ENCODE results near the gene CEP72. TPM values are rescaled to one million over a fixed set of nuclear protein-coding genes. Genes with fewer than 3 reads are reported as not detected.
A peak's percentile ranks its signal among the peaks of the same experiment; 100 is the strongest.

The CEP72 gene
- 5.7 and 6.6 TPM in 2 replicates for total RNA-seq (2012; rRNA removed)

DNA sequence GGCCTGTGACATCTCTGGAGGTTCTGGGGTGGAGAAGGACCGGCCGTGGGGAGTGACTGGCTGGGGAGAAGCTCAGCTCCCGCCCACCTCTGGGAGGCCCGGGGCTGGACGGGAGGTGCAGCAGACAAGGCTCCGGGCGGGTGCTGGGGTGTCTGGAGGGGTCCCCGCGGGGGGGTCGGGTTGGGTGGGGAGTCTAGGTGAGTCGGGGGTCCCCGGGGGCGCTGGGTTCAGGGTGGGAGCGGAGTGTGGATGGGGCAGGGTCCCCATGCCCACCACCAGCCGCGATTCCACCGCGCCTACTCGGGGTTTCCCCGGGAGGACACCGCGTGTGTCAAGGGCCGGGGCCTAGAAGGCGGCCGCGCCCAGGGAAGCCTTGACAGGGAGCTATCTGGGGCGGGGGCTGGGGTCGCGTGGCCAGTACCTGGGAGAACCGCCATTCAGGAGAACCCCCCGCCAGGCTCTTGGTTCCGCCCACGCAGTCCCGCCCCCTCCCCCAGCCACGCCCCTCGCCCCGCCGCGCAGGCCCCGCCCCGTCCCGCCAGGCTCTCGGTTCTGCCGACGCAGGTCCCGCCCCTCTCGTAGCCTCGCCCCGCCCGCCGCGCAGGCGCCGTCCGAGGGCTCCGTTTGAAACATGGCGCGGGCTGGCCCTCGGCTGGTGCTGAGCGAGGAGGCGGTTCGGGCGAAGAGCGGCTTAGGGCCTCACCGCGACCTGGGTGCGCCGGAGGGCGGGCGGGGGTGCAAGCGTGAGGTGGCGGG lies at the start of gene CEP72:
TSS of gene CEP72 (plus strand) at position 610 of the 756 bp plus-strand sequence. CDS start at position 632, 22 bp downstream.
- Histone ChIP-seq H3K9me3 (replicated peaks; ENCODE audit: low read length) (peaks cover 2% of the 10 kb centered on the region), H3K4me1 (ENCODE audit: control insufficient read depth, insufficient read depth, low read length) (peaks cover 9% of the 10 kb centered on the region), H3K9ac (ENCODE audit: low read depth, low read length) (peak within 1 kb of the TSS; percentile 81), H3K4me3 (ENCODE audit: low read length) (peak within 1 kb of the TSS; percentile 90), H3K4me2 (ENCODE audit: low read length) (peak within 1 kb of the TSS; percentile 93), H3K27me3 (ENCODE audit: control insufficient read depth, insufficient read depth, low read length) (peaks cover 2% of the 10 kb centered on the region), H3K36me3 (ENCODE audit: insufficient read depth, low read length) (no peaks in the 10 kb centered on the region)

DNA sequence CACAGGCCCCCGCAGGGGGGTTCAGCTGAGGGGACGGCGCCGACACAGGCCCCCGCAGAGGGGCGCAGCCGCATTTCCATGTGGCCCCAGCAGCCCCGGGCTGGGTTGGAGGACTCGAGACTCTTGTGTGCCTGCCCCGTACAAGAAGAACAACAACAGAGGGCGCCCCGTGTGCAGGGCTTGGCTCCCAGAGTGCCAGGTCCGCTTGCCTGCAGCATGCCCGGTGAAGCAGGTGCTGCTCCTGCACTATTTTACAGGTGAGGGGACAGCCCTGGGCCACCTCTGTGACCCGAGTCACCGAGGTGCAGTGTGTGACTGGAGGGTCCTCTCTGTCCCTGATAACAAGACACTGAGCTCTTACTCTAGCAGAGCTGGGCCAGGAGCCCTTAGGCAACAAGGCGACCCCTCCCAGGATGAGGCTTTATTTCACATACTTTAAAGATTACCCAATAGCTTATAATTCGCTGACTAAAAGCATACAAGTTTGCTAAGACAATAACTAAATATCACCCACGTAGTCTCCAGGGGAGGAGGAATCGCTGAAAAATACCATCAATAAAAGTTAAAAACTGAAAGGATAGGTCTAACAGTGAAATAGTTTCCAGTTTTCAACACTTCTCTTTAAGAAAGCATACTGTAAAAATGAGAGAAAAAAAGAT lies 46.2 kb upstream of the CEP72 start:
- H3K4me1 ChIP-seq (ENCODE audit: control insufficient read depth, insufficient read depth, low read length): peaks cover 5% of the 10 kb centered on the region

DNA sequence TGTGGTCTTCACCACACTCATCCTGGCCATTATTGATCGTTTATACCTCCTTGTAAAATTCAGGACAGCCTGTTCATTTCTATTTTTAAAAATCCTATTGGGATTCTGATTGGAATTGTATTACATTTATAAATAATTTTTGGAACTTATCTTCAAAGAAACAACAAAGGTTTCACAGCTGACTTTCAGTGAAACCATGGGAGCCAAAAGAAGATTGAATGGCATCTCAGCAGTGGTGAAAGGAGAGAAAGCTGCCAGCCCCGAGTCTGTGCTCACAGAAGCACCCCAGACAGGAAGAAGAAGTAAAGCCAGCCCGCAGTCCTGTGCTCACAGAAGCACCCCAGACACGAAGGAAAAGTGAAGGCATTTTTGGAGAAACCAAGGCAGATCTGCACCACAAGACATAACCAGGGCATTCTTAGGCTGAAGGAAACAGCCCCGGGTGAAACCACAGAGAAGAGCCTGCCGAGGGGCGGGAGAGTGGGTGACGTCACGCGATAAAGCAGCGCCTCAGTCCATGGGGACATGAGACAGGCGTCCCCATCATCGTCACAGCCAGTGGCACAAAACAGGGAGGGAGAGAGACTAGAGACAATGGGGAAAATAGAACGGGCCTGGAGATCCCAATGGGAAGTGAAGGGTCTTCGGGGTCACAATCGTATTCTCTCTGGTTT lies 45.4 kb upstream of the CEP72 start:
- Histone ChIP-seq H3K36me3 (ENCODE audit: insufficient read depth, low read length) (no peaks in the 10 kb centered on the region), H3K4me1 (ENCODE audit: control insufficient read depth, insufficient read depth, low read length) (peaks cover 5% of the 10 kb centered on the region), H3K27me3 (ENCODE audit: control insufficient read depth, insufficient read depth, low read length) (peaks cover 40% of the 10 kb centered on the region), H3K9ac (ENCODE audit: low read depth, low read length) (no peak overlapping the region), H3K9me3 (replicated peaks; ENCODE audit: low read length) (no peaks in the 10 kb centered on the region), H3K4me2 (ENCODE audit: low read length) (peak overlapping the region; percentile 40), H3K4me3 (ENCODE audit: low read length) (no peak overlapping the region)

More for the DNA sequence above, 46.2 kb upstream of the CEP72 start:
- Histone ChIP-seq H3K4me3 (ENCODE audit: low read length) (no peak overlapping the region), H3K9ac (ENCODE audit: low read depth, low read length) (no peak overlapping the region), H3K4me2 (ENCODE audit: low read length) (peak overlapping the region; percentile 40), H3K9me3 (replicated peaks; ENCODE audit: low read length) (no peaks in the 10 kb centered on the region), H3K27me3 (ENCODE audit: control insufficient read depth, insufficient read depth, low read length) (peaks cover 42% of the 10 kb centered on the region), H3K36me3 (ENCODE audit: insufficient read depth, low read length) (no peaks in the 10 kb centered on the region)

DNA sequence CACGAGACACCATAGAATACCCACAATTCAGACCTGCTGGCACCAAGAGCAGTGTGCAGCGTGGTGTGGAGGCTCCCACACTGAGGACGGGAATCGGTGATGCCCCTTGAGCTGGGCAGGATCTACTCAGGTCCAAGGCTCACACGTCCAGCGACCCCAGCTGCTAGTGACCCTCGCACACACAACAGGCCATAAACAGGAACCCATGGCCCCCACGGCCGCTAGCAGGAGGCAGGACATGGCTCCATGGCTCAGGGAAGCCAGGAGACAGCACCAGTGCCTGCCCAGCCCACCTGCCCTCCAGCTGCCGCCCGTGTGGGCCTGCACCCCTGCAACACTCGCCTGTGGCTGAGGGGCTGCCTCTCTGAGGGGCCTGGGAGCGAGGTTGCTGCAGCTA lies 44.5 kb upstream of the CEP72 start:
- H3K4me2 ChIP-seq (ENCODE audit: low read length): no peak overlapping the region
- H3K36me3 ChIP-seq (ENCODE audit: insufficient read depth, low read length): no peaks in the 10 kb centered on the region
- H3K4me3 ChIP-seq (ENCODE audit: low read length): no peak overlapping the region
- H3K9me3 ChIP-seq (replicated peaks; ENCODE audit: low read length): no peaks in the 10 kb centered on the region
- no peak overlapping the region for H3K9ac ChIP-seq (ENCODE audit: low read depth, low read length)
- H3K27me3 ChIP-seq (ENCODE audit: control insufficient read depth, insufficient read depth, low read length): peaks cover 47% of the 10 kb centered on the region
- peaks cover 5% of the 10 kb centered on the region for H3K4me1 ChIP-seq (ENCODE audit: control insufficient read depth, insufficient read depth, low read length)

GRCh38 chr5:568061-568781 lies 43.9 kb upstream of the CEP72 start:
- Histone ChIP-seq H3K4me3 (ENCODE audit: low read length) (no peak overlapping the region), H3K36me3 (ENCODE audit: insufficient read depth, low read length) (no peaks in the 10 kb centered on the region), H3K27me3 (ENCODE audit: control insufficient read depth, insufficient read depth, low read length) (peaks cover 52% of the 10 kb centered on the region), H3K4me2 (ENCODE audit: low read length) (no peak overlapping the region), H3K4me1 (ENCODE audit: control insufficient read depth, insufficient read depth, low read length) (peaks cover 5% of the 10 kb centered on the region), H3K9ac (ENCODE audit: low read depth, low read length) (no peak overlapping the region), H3K9me3 (replicated peaks; ENCODE audit: low read length) (no peaks in the 10 kb centered on the region)

GRCh38 chr5:568809-569208 lies 43.3 kb upstream of the CEP72 start:
- no peak overlapping the region for H3K4me3 ChIP-seq (ENCODE audit: low read length)
- no peaks in the 10 kb centered on the region for H3K9me3 ChIP-seq (replicated peaks; ENCODE audit: low read length)
- H3K4me2 ChIP-seq (ENCODE audit: low read length): no peak overlapping the region
- H3K9ac ChIP-seq (ENCODE audit: low read depth, low read length): no peak overlapping the region
- H3K36me3 ChIP-seq (ENCODE audit: insufficient read depth, low read length): no peaks in the 10 kb centered on the region
- peaks cover 5% of the 10 kb centered on the region for H3K4me1 ChIP-seq (ENCODE audit: control insufficient read depth, insufficient read depth, low read length)
- H3K27me3 ChIP-seq (ENCODE audit: control insufficient read depth, insufficient read depth, low read length): peaks cover 58% of the 10 kb centered on the region

DNA sequence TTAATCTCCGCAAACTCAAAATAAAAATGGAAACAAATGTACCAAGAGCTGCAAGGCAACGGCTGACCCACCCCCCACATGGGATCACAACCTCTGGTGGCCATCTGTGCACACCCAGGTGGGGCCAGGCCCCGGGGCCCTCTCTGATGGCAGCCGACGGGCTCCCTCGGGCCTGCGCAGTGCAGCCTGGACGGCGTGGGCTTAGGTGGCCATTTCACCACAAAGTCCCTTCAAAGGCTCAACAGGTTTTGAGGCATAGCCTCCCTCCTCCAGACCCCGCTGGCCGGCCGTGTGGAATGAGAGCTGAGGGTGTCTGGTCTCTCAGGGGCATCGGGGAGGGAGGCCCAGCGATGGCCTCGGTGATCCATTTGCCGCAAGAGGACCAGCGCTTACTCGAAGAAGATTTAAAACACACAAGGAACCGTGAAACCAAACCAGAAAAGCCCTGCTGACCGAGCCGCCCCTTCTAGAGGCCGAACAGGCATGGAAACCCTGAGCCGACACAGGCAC lies 42.7 kb upstream of the CEP72 start:
- H3K9me3 ChIP-seq (replicated peaks; ENCODE audit: low read length): no peaks in the 10 kb centered on the region
- no peaks in the 10 kb centered on the region for H3K36me3 ChIP-seq (ENCODE audit: insufficient read depth, low read length)
- H3K9ac ChIP-seq (ENCODE audit: low read depth, low read length): no peak overlapping the region
- H3K4me1 ChIP-seq (ENCODE audit: control insufficient read depth, insufficient read depth, low read length): peaks cover 5% of the 10 kb centered on the region
- no peak overlapping the region for H3K4me3 ChIP-seq (ENCODE audit: low read length)
- peaks cover 63% of the 10 kb centered on the region for H3K27me3 ChIP-seq (ENCODE audit: control insufficient read depth, insufficient read depth, low read length)
- H3K4me2 ChIP-seq (ENCODE audit: low read length): no peak overlapping the region

GRCh38 chr5:569868-570361 lies 42.2 kb upstream of the CEP72 start:
- peaks cover 63% of the 10 kb centered on the region for H3K27me3 ChIP-seq (ENCODE audit: control insufficient read depth, insufficient read depth, low read length)

GRCh38 chr5:570446-570845 lies 41.7 kb upstream of the CEP72 start:
- Histone ChIP-seq H3K4me3 (ENCODE audit: low read length) (no peak overlapping the region), H3K4me2 (ENCODE audit: low read length) (no peak overlapping the region), H3K27me3 (ENCODE audit: control insufficient read depth, insufficient read depth, low read length) (peaks cover 68% of the 10 kb centered on the region), H3K9ac (ENCODE audit: low read depth, low read length) (no peak overlapping the region), H3K36me3 (ENCODE audit: insufficient read depth, low read length) (no peaks in the 10 kb centered on the region), H3K9me3 (replicated peaks; ENCODE audit: low read length) (no peaks in the 10 kb centered on the region), H3K4me1 (ENCODE audit: control insufficient read depth, insufficient read depth, low read length) (peaks cover 5% of the 10 kb centered on the region)

More at GRCh38 chr5:569868-570361, 42.2 kb upstream of the CEP72 start:
- H3K4me1 ChIP-seq (ENCODE audit: control insufficient read depth, insufficient read depth, low read length): peaks cover 5% of the 10 kb centered on the region
- no peaks in the 10 kb centered on the region for H3K36me3 ChIP-seq (ENCODE audit: insufficient read depth, low read length)
- H3K4me2 ChIP-seq (ENCODE audit: low read length): no peak overlapping the region
- no peak overlapping the region for H3K4me3 ChIP-seq (ENCODE audit: low read length)
- no peak overlapping the region for H3K9ac ChIP-seq (ENCODE audit: low read depth, low read length)
- H3K9me3 ChIP-seq (replicated peaks; ENCODE audit: low read length): no peaks in the 10 kb centered on the region

- Histone ChIP-seq H3K27me3 (ENCODE audit: control insufficient read depth, insufficient read depth, low read length) (peaks cover 68% of the 10 kb centered on the region), H3K9ac (ENCODE audit: low read depth, low read length) (no peak overlapping the region), H3K36me3 (ENCODE audit: insufficient read depth, low read length) (no peaks in the 10 kb centered on the region)
Measured at GRCh38 chr5:570886-571285, 41.3 kb upstream of the CEP72 start.

DNA sequence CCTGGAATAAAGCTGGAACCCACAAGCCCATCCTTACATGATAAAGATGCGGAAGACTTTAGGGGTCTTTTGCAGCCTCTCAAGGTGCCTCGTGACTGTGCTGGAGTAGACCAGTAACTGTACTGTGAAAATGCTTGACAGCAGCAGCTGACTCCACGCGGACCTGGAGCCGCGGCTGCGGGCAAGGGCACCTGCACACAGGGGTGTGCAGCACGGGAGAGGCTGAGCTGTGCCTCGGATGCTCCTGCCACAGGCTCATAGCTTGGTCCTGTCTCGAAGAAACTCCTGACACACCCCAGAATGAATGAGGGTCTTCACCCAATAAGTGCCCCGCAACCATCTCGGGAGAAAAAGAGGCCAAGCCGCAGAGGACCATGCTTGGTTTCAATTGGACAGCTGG lies 40.3 kb upstream of the CEP72 start:
- Histone ChIP-seq H3K4me3 (ENCODE audit: low read length) (no peak overlapping the region), H3K27me3 (ENCODE audit: control insufficient read depth, insufficient read depth, low read length) (peaks cover 59% of the 10 kb centered on the region), H3K9me3 (replicated peaks; ENCODE audit: low read length) (no peaks in the 10 kb centered on the region), H3K4me1 (ENCODE audit: control insufficient read depth, insufficient read depth, low read length) (no peaks in the 10 kb centered on the region), H3K36me3 (ENCODE audit: insufficient read depth, low read length) (no peaks in the 10 kb centered on the region), H3K9ac (ENCODE audit: low read depth, low read length) (no peak overlapping the region), H3K4me2 (ENCODE audit: low read length) (no peak overlapping the region)

More at GRCh38 chr5:570886-571285, 41.3 kb upstream of the CEP72 start:
- Histone ChIP-seq H3K4me2 (ENCODE audit: low read length) (no peak overlapping the region), H3K9me3 (replicated peaks; ENCODE audit: low read length) (no peaks in the 10 kb centered on the region), H3K4me3 (ENCODE audit: low read length) (no peak overlapping the region), H3K4me1 (ENCODE audit: control insufficient read depth, insufficient read depth, low read length) (peaks cover 2% of the 10 kb centered on the region)
